ENCODE results near the gene TXNDC15.
A peak's percentile ranks its signal among the peaks of the same experiment; 100 is the strongest.
"Not testable (repeated sequence)": the region's sequence is repeated elsewhere in the genome, so short reads cannot be mapped to it uniquely, and the experiment has no call there.

Gene TXNDC15

GRCh38 chr5:134873987-134874830, at the start of gene TXNDC15:
Gene TXNDC15, plus strand, starts transcription at chr5:134874371. Its CDS starts 57 bp downstream, at chr5:134874428.
- peak within 1 kb of the TSS; percentile 94 for H3K27ac ChIP-seq
- DNase-seq (ENCODE audit: low spot score): peak; percentile 91
- POLR2A ChIA-PET (ENCODE audit: low non-redundant PET): interaction anchor here (0.5 to 1.0 kb wide), 5 partner anchors 28 to 188 kb away, joined by 3 to 4 read pairs (median 3); partner anchors contain the start of gene C5orf24

DNA sequence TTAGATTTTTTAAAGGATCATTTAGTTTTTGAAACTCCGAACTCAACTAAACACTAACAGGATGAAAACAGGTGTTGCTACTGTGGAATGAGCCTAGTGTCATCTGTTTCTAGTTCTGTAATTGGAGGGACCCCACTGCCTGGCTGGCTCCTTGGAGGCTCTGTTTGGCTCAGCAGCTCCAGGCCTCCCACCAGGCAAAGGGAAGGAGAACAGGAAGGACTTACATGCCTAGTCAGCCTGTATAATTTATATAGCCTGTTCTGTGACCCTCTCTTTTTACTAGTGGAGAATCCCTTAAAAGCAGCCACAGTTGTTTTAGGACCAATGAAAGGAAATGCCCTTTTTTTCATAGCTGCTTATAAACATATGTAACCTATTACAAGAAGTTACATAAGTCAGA, 49.5 kb upstream of the TXNDC15 start:
- no peak for TF ChIP-seq CTCF (conservative IDR thresholded peaks at IDR 0.05; ENCODE audit: low read depth)
- H3K27ac ChIP-seq: no peak overlapping the region
- no peak for DNase-seq (ENCODE audit: low spot score)
- POLR2A ChIA-PET (ENCODE audit: low non-redundant PET): no interaction called here
- CTCF ChIA-PET: interaction anchor here (1.1 kb wide), 1 partner anchor 21 kb away, joined by 3 read pairs; no protein-coding TSS in a partner anchor

More at GRCh38 chr5:134873987-134874830, at the start of gene TXNDC15:
- TF ChIP-seq CTCF (conservative IDR thresholded peaks at IDR 0.05; ENCODE audit: low read depth): no peak
- CTCF ChIA-PET: interaction anchor here (0.8 to 0.9 kb wide), 2 partner anchors 26 to 318 kb away, joined by 4 to 5 read pairs; no protein-coding TSS in a partner anchor

- no peak overlapping the region for H3K27ac ChIP-seq
- POLR2A ChIA-PET (ENCODE audit: low non-redundant PET): no interaction called here
- DNase-seq (ENCODE audit: low spot score): no peak
- CTCF ChIA-PET: interaction anchor here (1.1 kb wide), 1 partner anchor 20 kb away, joined by 3 read pairs; no protein-coding TSS in a partner anchor
- no peak for TF ChIP-seq CTCF (conservative IDR thresholded peaks at IDR 0.05; ENCODE audit: low read depth)
These were observed 49.0 kb upstream of the TXNDC15 start for GRCh38 chr5:134825212-134825611.

- POLR2A ChIA-PET (ENCODE audit: low non-redundant PET): no interaction called here
- no peak overlapping the region for H3K27ac ChIP-seq
- DNase-seq (ENCODE audit: low spot score): no peak
- CTCF ChIA-PET: no interaction called here
- no peak for TF ChIP-seq CTCF (conservative IDR thresholded peaks at IDR 0.05; ENCODE audit: low read depth)
These were observed 40.7 kb upstream of the TXNDC15 start for GRCh38 chr5:134833340-134834032.

DNA sequence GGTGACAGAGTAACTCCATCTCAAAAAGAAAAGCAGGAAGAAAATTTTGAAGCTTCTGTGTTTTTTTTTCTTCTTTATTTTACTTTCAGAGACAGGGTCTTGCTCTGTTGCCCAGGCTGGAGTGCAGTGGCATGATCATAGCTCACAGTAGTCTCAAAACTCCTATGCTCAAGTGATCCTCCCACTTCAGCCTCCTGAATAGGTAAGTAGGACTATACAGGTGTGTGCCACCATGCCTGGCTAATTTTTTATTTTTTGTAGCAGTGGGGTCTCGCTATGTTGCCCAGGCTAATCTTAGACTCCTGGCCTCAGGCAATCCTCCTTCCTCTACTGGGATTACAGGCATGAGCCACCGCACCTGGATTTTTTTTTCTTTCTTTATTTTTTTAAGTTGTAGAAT, 38.5 kb upstream of the TXNDC15 start:
- no peak for DNase-seq (ENCODE audit: low spot score)
- ChIA-PET POLR2A (ENCODE audit: low non-redundant PET) (no interaction called here), CTCF (no interaction called here)
- H3K27ac ChIP-seq: no peak overlapping the region
- TF ChIP-seq CTCF (conservative IDR thresholded peaks at IDR 0.05; ENCODE audit: low read depth): no peak

GRCh38 chr5:134837530-134838181, 36.5 kb upstream of the TXNDC15 start:
- no peak for TF ChIP-seq CTCF (conservative IDR thresholded peaks at IDR 0.05; ENCODE audit: low read depth)
- CTCF ChIA-PET: interaction anchor here (0.5 to 0.6 kb wide), 3 partner anchors 112 to 1629 kb away, joined by 3 read pairs; no protein-coding TSS in a partner anchor
- no peak overlapping the region for H3K27ac ChIP-seq
- DNase-seq (ENCODE audit: low spot score): no peak
- POLR2A ChIA-PET (ENCODE audit: low non-redundant PET): interaction anchor here (0.5 kb wide), 1 partner anchor 489 kb away, joined by 6 read pairs; no protein-coding TSS in a partner anchor

DNA sequence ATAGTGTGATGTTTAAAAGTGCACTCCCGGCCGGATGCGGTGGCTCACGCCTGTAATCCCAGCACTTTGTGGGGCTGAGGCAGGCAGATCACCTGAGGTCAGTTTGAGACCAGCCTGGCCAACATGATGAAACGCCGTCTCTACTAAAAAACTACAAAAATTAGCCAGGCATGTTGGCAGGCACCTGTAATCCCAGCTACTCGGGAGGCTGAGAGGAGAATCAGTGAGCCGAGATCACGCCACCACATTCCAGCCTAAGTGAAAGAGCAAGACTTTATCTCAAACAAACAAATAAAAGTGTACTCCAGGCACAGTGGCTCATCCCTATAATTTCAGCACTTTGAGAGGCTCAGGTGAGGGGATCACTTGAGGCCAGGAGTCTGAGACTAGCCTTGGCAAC, 35.8 kb upstream of the TXNDC15 start:
- POLR2A ChIA-PET (ENCODE audit: low non-redundant PET); CTCF ChIA-PET; DNase-seq (ENCODE audit: low spot score); H3K27ac ChIP-seq: not testable (repeated sequence)

All from RWPE1 (cell line).